PFSK-1 (cell line): Measurements from ENCODE around the gene RRP8.

Experiments used
- FOXP2 ChIP-seq: optimal IDR thresholded peaks from 2 replicates; pipeline ENCODE3; 2011; ENCODE audit warnings: borderline replicate concordance, control low read depth, inconsistent platforms; ENCODE audit not compliant: insufficient read depth; ENCODE audit errors: extremely low read length, extremely low read depth
- POLR2AphosphoS5 ChIP-seq: IDR thresholded peaks from 2 replicates; pipeline ENCODE4 v1.6.1; 2012; ENCODE audit warnings: low read depth, mild to moderate bottlenecking, control low read depth, low read length, moderate library complexity
- SIN3A ChIP-seq: IDR thresholded peaks from 2 replicates; pipeline ENCODE4 v1.6.1; 2012; ENCODE audit warnings: mild to moderate bottlenecking, low read length, moderate library complexity, borderline replicate concordance; ENCODE audit not compliant: insufficient read depth
- TAF1 ChIP-seq: IDR thresholded peaks from 2 replicates; pipeline ENCODE4 v1.6.1; 2012; ENCODE audit warnings: low read length, control low read depth, borderline replicate concordance; ENCODE audit not compliant: insufficient read depth
- TF ChIP-seq, protein P1 (sequence below), 2 experiments: IDR thresholded peaks; 2 replicates each; pipeline versions ENCODE4 v1.6.1 to v1.8.0; 2011 to 2012; ENCODE audit warnings: low read depth in 2 of 2, low read length in 2 of 2, control low read depth in 1 of 2, inconsistent platforms in 1 of 2, mild to moderate bottlenecking in 1 of 2, moderate library complexity in 1 of 2; ENCODE audit not compliant: insufficient read depth in 1 of 2

Gene RRP8

DNA sequence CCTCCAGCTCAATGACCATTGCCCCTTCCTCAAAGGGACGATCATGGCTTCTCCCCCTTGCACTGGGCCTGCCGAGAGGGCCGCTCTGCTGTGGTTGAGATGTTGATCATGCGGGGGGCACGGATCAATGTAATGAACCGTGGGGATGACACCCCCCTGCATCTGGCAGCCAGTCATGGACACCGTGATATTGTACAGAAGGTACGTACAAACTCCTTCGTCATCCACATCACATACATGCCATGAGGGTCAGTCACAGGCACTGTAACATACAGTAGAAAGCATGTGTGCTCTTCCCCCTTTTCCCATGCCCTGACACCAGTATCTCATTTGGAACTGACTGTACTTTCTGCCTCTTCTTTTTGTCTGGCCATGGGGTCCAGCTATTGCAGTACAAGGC lies 4.6 kb upstream of the RRP8 start:
- TF ChIP-seq SIN3A = no peak

DNA sequence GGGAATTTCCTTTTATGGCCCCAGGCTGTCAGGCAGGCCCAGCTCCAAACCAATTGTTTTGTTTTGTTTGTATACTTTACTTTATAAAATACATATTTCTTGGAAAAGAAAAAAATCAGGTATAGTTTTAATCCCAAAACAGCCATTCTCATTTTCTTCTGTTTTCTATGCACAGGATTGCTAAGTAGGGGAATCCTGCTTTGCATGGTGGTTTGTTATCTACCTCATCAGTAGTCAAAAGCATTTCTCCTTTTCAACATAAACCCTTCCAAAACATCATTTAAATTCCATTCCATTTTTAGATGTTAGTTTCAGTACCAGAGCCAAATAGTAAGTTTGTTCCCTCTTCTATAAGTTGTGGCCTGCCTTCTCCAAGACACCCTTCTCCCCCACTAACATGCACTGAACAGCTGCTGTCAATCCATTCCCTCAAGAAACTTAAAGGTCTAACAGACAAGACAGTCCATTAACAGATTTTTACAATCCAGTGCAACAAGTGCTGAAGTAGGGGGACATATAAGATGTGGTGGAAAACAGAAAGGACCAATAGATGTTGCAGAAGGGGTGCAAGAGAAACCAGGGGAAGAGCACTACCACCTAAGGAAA lies 3.9 kb upstream of the RRP8 start:
- TF ChIP-seq, protein P1, sequence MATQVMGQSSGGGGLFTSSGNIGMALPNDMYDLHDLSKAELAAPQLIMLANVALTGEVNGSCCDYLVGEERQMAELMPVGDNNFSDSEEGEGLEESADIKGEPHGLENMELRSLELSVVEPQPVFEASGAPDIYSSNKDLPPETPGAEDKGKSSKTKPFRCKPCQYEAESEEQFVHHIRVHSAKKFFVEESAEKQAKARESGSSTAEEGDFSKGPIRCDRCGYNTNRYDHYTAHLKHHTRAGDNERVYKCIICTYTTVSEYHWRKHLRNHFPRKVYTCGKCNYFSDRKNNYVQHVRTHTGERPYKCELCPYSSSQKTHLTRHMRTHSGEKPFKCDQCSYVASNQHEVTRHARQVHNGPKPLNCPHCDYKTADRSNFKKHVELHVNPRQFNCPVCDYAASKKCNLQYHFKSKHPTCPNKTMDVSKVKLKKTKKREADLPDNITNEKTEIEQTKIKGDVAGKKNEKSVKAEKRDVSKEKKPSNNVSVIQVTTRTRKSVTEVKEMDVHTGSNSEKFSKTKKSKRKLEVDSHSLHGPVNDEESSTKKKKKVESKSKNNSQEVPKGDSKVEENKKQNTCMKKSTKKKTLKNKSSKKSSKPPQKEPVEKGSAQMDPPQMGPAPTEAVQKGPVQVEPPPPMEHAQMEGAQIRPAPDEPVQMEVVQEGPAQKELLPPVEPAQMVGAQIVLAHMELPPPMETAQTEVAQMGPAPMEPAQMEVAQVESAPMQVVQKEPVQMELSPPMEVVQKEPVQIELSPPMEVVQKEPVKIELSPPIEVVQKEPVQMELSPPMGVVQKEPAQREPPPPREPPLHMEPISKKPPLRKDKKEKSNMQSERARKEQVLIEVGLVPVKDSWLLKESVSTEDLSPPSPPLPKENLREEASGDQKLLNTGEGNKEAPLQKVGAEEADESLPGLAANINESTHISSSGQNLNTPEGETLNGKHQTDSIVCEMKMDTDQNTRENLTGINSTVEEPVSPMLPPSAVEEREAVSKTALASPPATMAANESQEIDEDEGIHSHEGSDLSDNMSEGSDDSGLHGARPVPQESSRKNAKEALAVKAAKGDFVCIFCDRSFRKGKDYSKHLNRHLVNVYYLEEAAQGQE (IDR thresholded peaks at IDR 0.05; ENCODE audit: insufficient read depth in 1 of 2, low read depth in 2 of 2, low read length in 2 of 2) = no peak
- TF ChIP-seq POLR2AphosphoS5 = no peak
- no peak for TF ChIP-seq SIN3A
- no peak for TF ChIP-seq FOXP2
- no peak for TF ChIP-seq TAF1

DNA sequence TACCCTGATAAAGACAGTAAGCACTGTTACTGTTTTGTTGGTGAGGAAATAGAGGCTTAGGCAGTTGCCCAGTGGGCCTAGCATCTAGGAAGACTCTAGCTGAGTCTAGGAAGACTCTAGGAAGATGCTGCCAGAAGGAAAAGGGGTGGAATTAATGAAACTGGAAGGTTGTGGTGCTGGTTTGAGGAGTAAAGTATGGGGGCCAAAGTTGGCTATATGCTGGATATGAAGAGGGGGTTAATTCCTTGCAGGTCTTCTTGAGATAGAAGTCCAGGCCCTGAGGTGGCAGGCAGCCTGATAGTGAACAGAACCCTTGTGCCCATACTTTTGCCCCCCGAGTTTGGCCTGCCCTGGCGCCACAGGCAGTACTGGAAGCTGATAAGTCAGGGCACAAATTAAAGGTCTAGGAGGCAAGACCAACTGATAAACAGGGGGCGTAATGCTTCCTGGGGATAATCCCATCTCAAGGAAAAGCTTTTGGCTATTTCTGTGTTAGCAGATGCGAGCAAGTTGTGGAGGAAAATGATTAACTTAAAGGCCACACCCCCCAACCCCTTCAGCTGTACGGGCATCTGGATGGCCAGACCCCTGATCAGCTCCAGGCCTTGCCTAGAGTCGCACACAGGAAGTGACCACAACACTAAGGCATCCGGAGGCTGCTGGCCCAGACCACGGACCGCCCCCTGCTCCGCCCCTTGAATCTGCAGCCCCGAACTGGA lies 3.2 kb upstream of the RRP8 start:
- peak; percentile 79 for TF ChIP-seq POLR2AphosphoS5
- TF ChIP-seq, protein P1 (IDR thresholded peaks at IDR 0.05; ENCODE audit: insufficient read depth in 1 of 2, low read depth in 2 of 2, low read length in 2 of 2) = no peak
- TF ChIP-seq TAF1 = no peak
- peak; percentile 60; the same call in 1 of the 2 replicates for TF ChIP-seq SIN3A
- peak; percentile 84 for TF ChIP-seq FOXP2

DNA sequence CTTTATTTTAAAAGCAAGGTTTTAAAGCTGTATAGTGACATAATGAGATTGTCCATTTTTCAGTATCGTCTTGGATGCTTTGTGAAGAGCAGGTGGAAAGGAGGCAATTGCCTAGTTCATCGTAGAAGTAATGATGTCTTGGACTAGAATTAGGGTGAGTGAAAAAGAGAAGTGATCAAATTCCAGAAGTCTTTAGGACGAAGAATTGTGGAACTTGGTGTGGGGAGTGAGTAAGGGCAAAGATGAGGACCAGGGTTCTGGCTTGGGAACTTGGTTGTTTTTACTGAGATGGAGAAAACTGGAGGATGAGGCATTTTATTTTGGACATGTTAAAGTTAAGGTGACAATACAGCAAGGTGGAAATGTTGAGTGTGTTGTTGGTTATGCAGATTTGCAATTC lies 1.4 kb upstream of the RRP8 start:
- TF ChIP-seq SIN3A = no peak

DNA sequence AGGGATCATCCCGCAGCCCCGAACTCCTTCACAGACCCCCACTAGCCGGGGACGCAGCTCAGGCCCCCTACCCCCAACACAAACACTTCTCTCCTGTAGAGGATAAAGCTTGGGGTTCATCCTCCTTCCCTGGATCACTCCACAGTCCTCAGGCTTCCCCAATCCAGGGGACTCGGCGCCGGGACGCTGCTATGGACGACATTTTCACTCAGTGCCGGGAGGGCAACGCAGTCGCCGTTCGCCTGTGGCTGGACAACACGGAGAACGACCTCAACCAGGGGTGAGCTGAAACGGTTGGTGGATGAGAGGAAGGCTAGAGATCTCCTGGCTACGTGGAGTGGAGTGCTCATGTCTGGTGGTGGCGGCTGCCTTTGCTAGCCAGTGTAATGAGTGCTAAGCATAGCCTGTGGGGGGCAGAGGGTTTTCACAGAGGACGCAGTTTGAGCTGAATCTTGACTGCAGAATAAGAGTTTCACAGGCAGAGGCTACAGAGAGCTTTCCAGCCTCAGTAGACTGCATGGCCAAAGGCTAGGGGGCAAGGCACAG lies 738 bp upstream of the RRP8 start:
- TF ChIP-seq POLR2AphosphoS5 (peak; percentile 19; the same call in 1 of the 2 replicates), TAF1 (peak; percentile 65; the same call in 1 of the 2 replicates), SIN3A (no peak; the same call in 1 of the 2 replicates)

DNA sequence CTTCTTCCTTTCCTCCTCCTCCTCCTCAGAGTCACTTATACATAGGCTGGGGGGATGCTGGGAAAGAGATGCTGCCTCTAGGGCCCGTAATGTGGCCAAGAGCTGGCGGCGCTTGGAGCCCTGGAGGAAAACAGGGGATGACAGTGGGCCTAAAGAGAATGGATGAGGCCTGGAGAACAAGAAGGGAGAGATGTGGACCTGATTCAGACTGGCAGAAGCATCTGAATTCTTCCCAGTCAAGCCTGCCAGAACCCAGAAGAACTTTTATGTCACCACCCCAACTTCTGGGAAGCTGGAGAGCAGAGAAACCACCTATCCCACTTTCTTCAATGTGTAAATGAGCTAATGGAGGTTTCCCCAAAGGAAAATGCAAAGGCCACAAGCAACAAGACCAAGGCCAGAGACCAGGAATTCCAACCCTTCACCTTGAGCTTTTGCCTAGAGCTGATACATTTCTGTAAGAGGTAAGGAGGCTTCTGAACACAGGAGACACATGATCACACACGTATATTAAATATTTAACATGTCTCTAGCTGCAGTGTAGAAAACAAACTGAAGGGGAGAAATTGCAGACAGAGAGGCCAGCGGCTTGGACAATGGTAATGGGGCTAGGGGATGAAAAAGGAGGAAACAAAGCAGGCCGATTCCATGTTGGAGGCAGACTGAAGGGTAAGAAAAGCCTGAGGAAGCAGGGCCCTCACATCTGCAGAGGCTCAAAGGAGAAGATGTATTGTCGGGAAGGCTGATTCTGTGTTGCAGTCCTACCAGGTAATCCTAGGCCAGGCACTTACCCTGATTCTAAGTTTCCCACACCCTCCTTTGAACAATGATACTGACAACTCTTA lies 1.1 kb downstream of the RRP8 start:
- TF ChIP-seq TAF1 (no peak), FOXP2 (no peak), POLR2AphosphoS5 (no peak), SIN3A (no peak)
- TF ChIP-seq, protein P1 (IDR thresholded peaks at IDR 0.05; ENCODE audit: insufficient read depth in 1 of 2, low read depth in 2 of 2, low read length in 2 of 2) = no peak
